HG03439 (cell line): ENCODE data around the gene RASGRF2.

Experiments
- ATAC-seq: cut with Tn5 transposase; IDR thresholded peaks from one replicate; pipeline ENCODE4 v1.9.1; 2021; ENCODE audit warnings: mild to moderate bottlenecking, moderate library complexity; ENCODE audit not compliant: unreplicated experiment

The RASGRF2 gene

GRCh38 chr5:81165493-81166119 lies 205.4 kb downstream of the RASGRF2 start:
- peak; percentile 73 for ATAC-seq

GRCh38 chr5:81166430-81166829 lies 206.3 kb downstream of the RASGRF2 start:
- ATAC-seq = no peak

- no peak for ATAC-seq
These were observed 206.9 kb downstream of the RASGRF2 start for GRCh38 chr5:81167078-81167477.

GRCh38 chr5:81167544-81167943 lies 207.4 kb downstream of the RASGRF2 start:
- ATAC-seq = no peak

- ATAC-seq = no peak
These were observed 209.8 kb downstream of the RASGRF2 start for GRCh38 chr5:81169924-81170323.

- no peak for ATAC-seq
These were observed 211.6 kb downstream of the RASGRF2 start for GRCh38 chr5:81171769-81172168.

GRCh38 chr5:81172710-81173109 lies 212.5 kb downstream of the RASGRF2 start:
- ATAC-seq = no peak

- ATAC-seq = no peak
These were observed 216.9 kb downstream of the RASGRF2 start for GRCh38 chr5:81177061-81177460.

GRCh38 chr5:81179959-81180358 lies 219.8 kb downstream of the RASGRF2 start:
- no peak for ATAC-seq

- no peak for ATAC-seq
These were observed 220.8 kb downstream of the RASGRF2 start for GRCh38 chr5:81180780-81181460.

- no peak for ATAC-seq
These were observed 221.6 kb downstream of the RASGRF2 start for GRCh38 chr5:81181576-81182316.

- ATAC-seq = no peak
These were observed 222.5 kb downstream of the RASGRF2 start for GRCh38 chr5:81182396-81183390.

- no peak for ATAC-seq
These were observed 223.9 kb downstream of the RASGRF2 start for GRCh38 chr5:81183811-81184748.

- ATAC-seq = no peak
These were observed 224.6 kb downstream of the RASGRF2 start for GRCh38 chr5:81184749-81185110.

- no peak for ATAC-seq
These were observed 227.7 kb downstream of the RASGRF2 start for GRCh38 chr5:81187885-81188284.

GRCh38 chr5:81188962-81189361 lies 228.8 kb downstream of the RASGRF2 start:
- ATAC-seq = no peak

GRCh38 chr5:81189875-81190498 lies 229.8 kb downstream of the RASGRF2 start:
- ATAC-seq = no peak

GRCh38 chr5:81191726-81192372 lies 231.7 kb downstream of the RASGRF2 start:
- ATAC-seq = no peak

GRCh38 chr5:81192373-81192750 lies 232.2 kb downstream of the RASGRF2 start:
- no peak for ATAC-seq
